SK-N-SH (cell line): ENCODE results near the gene EHMT2.

Experiments
- CHD2 ChIP-seq: fragments of 150-350 bp; IDR thresholded peaks from 2 replicates; pipeline ENCODE4 v1.6.1; 2018; ENCODE audit warnings: low read length; ENCODE audit not compliant: partially characterized antibody
- CTCF ChIP-seq: fragments of 200-600 bp; sonication (generic); IDR thresholded peaks from 2 replicates; pipeline ENCODE4 v1.6.1; 2017; ENCODE audit warnings: antibody characterized with exemption, mild to moderate bottlenecking, moderate library complexity
- EP300 ChIP-seq, 2 experiments: IDR thresholded peaks; 2 replicates each; pipeline versions ENCODE4 v1.4.0 to v1.6.1; 2012; ENCODE audit warnings: borderline replicate concordance in 1 of 2, low read depth in 1 of 2, low read length in 1 of 2
- FOXM1 ChIP-seq: IDR thresholded peaks from 2 replicates; pipeline ENCODE4 v1.4.0; 2012; ENCODE audit warnings: low read depth, mild to moderate bottlenecking
- GABPA ChIP-seq: IDR thresholded peaks from 2 replicates; pipeline ENCODE4 v1.4.0; 2012; ENCODE audit warnings: low read depth, mild to moderate bottlenecking
- MAX ChIP-seq: IDR thresholded peaks from 2 replicates; pipeline ENCODE4 v1.4.0; 2012; ENCODE audit warnings: low read depth
- NFIC ChIP-seq: IDR thresholded peaks from 2 replicates; pipeline ENCODE4 v1.4.0; 2012; ENCODE audit warnings: borderline replicate concordance
- RAD21 ChIP-seq: IDR thresholded peaks from 2 replicates; pipeline ENCODE4 v1.6.1; 2012; ENCODE audit warnings: mild to moderate bottlenecking, low read length
- RCOR1 ChIP-seq: fragments of 150-350 bp; IDR thresholded peaks from 2 replicates; pipeline ENCODE4 v1.6.1; 2017; ENCODE audit warnings: antibody characterized with exemption, low read length
- USF1 ChIP-seq: IDR thresholded peaks from 2 replicates; pipeline ENCODE4 v1.4.0; 2012; ENCODE audit warnings: low read depth, borderline replicate concordance
- YY1 ChIP-seq: IDR thresholded peaks from 2 replicates; pipeline ENCODE4 v1.4.0; 2012; ENCODE audit warnings: low read depth, mild to moderate bottlenecking

GRCh38 chr6:31945154-31945506, 47.6 kb upstream of the EHMT2 start:
- TF ChIP-seq RAD21 (no peak), NFIC (no peak), RCOR1 (no peak), MAX (no peak), EP300 (IDR thresholded peaks at IDR 0.05; ENCODE audit: borderline replicate concordance in 1 of 2, low read depth in 1 of 2, low read length in 1 of 2) (no peak), CTCF (no peak), USF1 (no peak), YY1 (no peak), GABPA (no peak), CHD2 (no peak), FOXM1 (no peak)
